OCI-LY7 (cell line): ENCODE data around the gene TLL2. TPM values are rescaled to one million over a fixed set of nuclear protein-coding genes. Genes with fewer than 3 reads are reported as not detected.

Source experiments
- BruUV-seq: library from RNA; stranded (reverse); fragments of 400-500 nt; replicated peaks from 2 replicates; lab custom pipeline; 2021; lab: Mats Ljungman, UMichigan
- CTCF ChIA-PET: fragments of 300-600 bp; sonication (Branson Sonifier 250); formaldehyde crosslinking; loops from one replicate; lab custom pipeline; 2022; ENCODE audit warnings: antibody characterized with exemption; ENCODE audit not compliant: unreplicated experiment; lab: Charles Lee
- POLR2A ChIA-PET: fragments of 300-600 bp; sonication (Branson Sonifier 250); formaldehyde crosslinking; loops from one replicate; lab custom pipeline; 2022; ENCODE audit warnings: antibody characterized with exemption; lab: Charles Lee
- DNase-seq: peaks from one replicate; pipeline ENCODE4 v3.0.0-alpha.2; 2015; ENCODE audit warnings: low spot score
- H2AFZ ChIP-seq: fragments of 200-600 bp; sonication (generic), shearing (Covaris generic); 2 replicates; pipeline ENCODE4 v1.6.1; 2014; ENCODE audit warnings: mild to moderate bottlenecking, antibody characterized with exemption, low read length, moderate library complexity
- H3K27ac ChIP-seq: fragments of 200-600 bp; sonication (generic); 2 replicates; pipeline ENCODE4 v1.5.1; 2014; ENCODE audit warnings: mixed run types, low read depth, mild to moderate bottlenecking, moderate library complexity, low read length, inconsistent platforms; ENCODE audit not compliant: poor library complexity, severe bottlenecking
- H3K36me3 ChIP-seq: fragments of 200-600 bp; sonication (generic); 2 replicates; pipeline ENCODE4 v1.6.1; 2014; ENCODE audit warnings: mild to moderate bottlenecking, antibody characterized with exemption, low read length, moderate library complexity, mixed read lengths; ENCODE audit not compliant: insufficient read depth
- H3K4me1 ChIP-seq: fragments of 200-600 bp; sonication (generic); 2 replicates; pipeline ENCODE4 v1.5.1; 2014; ENCODE audit warnings: mild to moderate bottlenecking, low read length; ENCODE audit not compliant: insufficient read depth, poor library complexity, severe bottlenecking
- H3K4me2 ChIP-seq: fragments of 200-600 bp; sonication (generic); 2 replicates; pipeline ENCODE4 v1.6.1; 2014; ENCODE audit warnings: mild to moderate bottlenecking, low read length
- H3K4me3 ChIP-seq: fragments of 200-600 bp; sonication (generic); 2 replicates; pipeline ENCODE4 v1.5.1; 2014; ENCODE audit warnings: mild to moderate bottlenecking, low read depth, low read length; ENCODE audit not compliant: poor library complexity, severe bottlenecking
- H3K79me2 ChIP-seq: fragments of 200-600 bp; sonication (generic); 2 replicates; pipeline ENCODE4 v1.6.1; 2016; ENCODE audit warnings: low read depth, mild to moderate bottlenecking, low read length, moderate library complexity, mixed read lengths; ENCODE audit not compliant: insufficient read depth
- H3K9me2 ChIP-seq: fragments of 200-600 bp; sonication (generic); 2 replicates; pipeline ENCODE4 v1.6.1; 2016; ENCODE audit warnings: mild to moderate bottlenecking, low read length, mixed read lengths; ENCODE audit not compliant: insufficient read depth
- H3K9me3 ChIP-seq: fragments of 200-600 bp; sonication (generic); 2 replicates; pipeline ENCODE4 v1.6.1; 2014; ENCODE audit warnings: mild to moderate bottlenecking, mixed run types, low read length, mixed read lengths
- H4K20me1 ChIP-seq: fragments of 200-600 bp; sonication (generic); 2 replicates; pipeline ENCODE4 v1.6.1; 2014; ENCODE audit warnings: mild to moderate bottlenecking, antibody characterized with exemption, low read length, moderate library complexity, mixed read lengths; ENCODE audit not compliant: insufficient read depth
- CTCF ChIP-seq: fragments of 200-600 bp; sonication (generic); conservative IDR thresholded peaks from 2 replicates; pipeline ENCODE4 v1.5.1; 2014; ENCODE audit warnings: mild to moderate bottlenecking, antibody characterized with exemption, low read length, moderate library complexity, mixed read lengths
- EZH2phosphoT487 ChIP-seq: fragments of 200-600 bp; sonication (generic); IDR thresholded peaks from 2 replicates; pipeline ENCODE4 v1.6.1; 2018; ENCODE audit warnings: low read depth, borderline replicate concordance, mild to moderate bottlenecking, mixed run types, antibody characterized with exemption, low read length, moderate library complexity, mixed read lengths
- intact Hi-C: fragments of 100-400 bp; cut with micrococcal nuclease; formaldehyde crosslinking; loops from one replicate; pipeline ENCODE4 v1.10.0; 2022; ENCODE audit not compliant: unreplicated experiment
- total RNA-seq, 2 experiments: library from RNA; depleted of rRNA in 1 of 2; stranded (reverse); fragments of >200 nt in 1 of 2; shearing (Covaris generic) in 1 of 2; gene quantifications; 2 replicates each; pipeline ENCODE4 v1.2.3, GENCODE V29; 2014 to 2022

Gene TLL2
- total RNA-seq, 2 experiments from 2014 or later = 0.97 to 1.1 TPM

GRCh38 chr10:96417441-96417840, 96.3 kb downstream of the TLL2 start:
- no peak overlapping the region for H3K27ac ChIP-seq
- no peak for DNase-seq
- H3K4me2 ChIP-seq = no peak overlapping the region
- no TSS peak for BruUV-seq
- H2AFZ ChIP-seq = no peak overlapping the region
- no peaks in the 10 kb centered on the region for H3K36me3 ChIP-seq
- intact Hi-C loops = no loop called here
- no peaks in the 10 kb centered on the region for H3K4me1 ChIP-seq
- POLR2A ChIA-PET = interaction anchor here (0.6 to 1.2 kb wide), 2 partner anchors 9 to 1050 kb away, joined by 4 read pairs; no protein-coding TSS in a partner anchor
- no peaks in the 10 kb centered on the region for H3K9me3 ChIP-seq
- no peaks in the 10 kb centered on the region for H4K20me1 ChIP-seq
- CTCF ChIA-PET = no interaction called here
- H3K79me2 ChIP-seq = no peaks in the 10 kb centered on the region
- H3K9me2 ChIP-seq = no peaks in the 10 kb centered on the region
- TF ChIP-seq CTCF (no peak), EZH2phosphoT487 (no peak)
- no peak overlapping the region for H3K4me3 ChIP-seq

DNA sequence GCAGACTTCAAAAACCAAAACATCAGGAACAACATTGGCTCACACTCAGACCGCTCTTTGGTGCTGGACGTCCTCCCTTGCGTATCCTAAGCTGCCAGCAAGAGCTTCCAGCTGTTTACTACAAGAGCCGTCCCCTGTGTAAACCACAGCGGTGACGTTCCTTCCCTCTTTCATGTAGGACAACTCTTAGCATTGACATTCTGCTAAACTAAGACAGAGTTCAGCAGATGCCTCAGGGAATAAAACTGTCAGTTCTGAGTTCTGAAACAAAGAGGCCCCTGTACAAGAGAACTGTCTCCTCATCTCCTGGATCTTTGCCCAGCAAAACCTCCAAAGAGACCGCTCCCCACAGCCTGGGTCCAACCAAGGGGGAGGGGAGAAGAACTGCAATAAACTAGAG, 97.1 kb downstream of the TLL2 start:
- no peak for DNase-seq
- intact Hi-C loops = no loop called here
- POLR2A ChIA-PET = interaction anchor here (0.7 to 1.2 kb wide), 2 partner anchors 10 to 14 kb away, joined by 3 to 4 read pairs; no protein-coding TSS in a partner anchor
- no peaks in the 10 kb centered on the region for H3K9me3 ChIP-seq
- TF ChIP-seq EZH2phosphoT487 (no peak), CTCF (no peak)
- H3K4me3 ChIP-seq = no peak overlapping the region
- no peaks in the 10 kb centered on the region for H3K9me2 ChIP-seq
- BruUV-seq = no TSS peak
- H3K4me1 ChIP-seq = no peaks in the 10 kb centered on the region
- H3K27ac ChIP-seq = no peak overlapping the region
- no peaks in the 10 kb centered on the region for H4K20me1 ChIP-seq
- H2AFZ ChIP-seq = no peak overlapping the region
- no peak overlapping the region for H3K4me2 ChIP-seq
- CTCF ChIA-PET = no interaction called here
- H3K36me3 ChIP-seq = no peaks in the 10 kb centered on the region
- no peaks in the 10 kb centered on the region for H3K79me2 ChIP-seq

DNA sequence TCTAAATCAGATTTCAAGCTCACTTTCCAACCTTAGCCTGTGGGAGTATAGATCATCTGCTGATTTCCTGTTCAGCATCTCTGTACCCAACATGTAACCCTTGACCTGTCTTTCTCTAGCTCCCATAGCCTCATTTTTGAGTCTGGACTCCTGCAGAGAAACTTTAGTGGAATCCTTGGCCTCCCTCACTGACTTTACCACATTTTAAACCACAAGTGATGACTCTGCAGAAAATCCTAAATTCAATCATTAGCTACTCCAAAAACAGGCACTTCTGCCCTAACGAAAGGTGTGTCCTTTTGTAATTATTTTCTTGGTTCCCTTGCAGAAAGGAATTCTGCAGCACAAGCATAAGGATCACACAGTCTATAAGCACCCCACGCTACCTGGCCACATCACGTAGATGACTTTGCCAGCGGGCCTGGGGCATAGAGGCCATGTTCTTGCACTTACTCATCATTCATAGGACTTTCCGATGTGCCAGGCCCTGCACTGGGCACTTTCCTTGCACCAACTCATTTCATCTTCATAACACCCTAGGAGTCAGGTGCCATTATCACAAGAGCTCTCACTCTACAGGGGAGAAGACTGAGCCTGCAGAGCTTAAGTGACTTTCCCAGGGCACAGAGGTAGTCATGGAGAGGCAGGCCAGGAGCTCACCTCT, 97.7 kb downstream of the TLL2 start:
- H3K36me3 ChIP-seq = no peaks in the 10 kb centered on the region
- TF ChIP-seq EZH2phosphoT487 = no peak
- TF ChIP-seq CTCF = no peak
- H3K4me2 ChIP-seq = no peak overlapping the region
- H3K9me2 ChIP-seq = no peaks in the 10 kb centered on the region
- no peaks in the 10 kb centered on the region for H3K9me3 ChIP-seq
- H3K4me3 ChIP-seq = no peak overlapping the region
- no peaks in the 10 kb centered on the region for H3K4me1 ChIP-seq
- DNase-seq = no peak
- ChIA-PET CTCF (no interaction called here), POLR2A (interaction anchor here (1.2 kb wide), 1 partner anchor 11 kb away, joined by 4 read pairs; no protein-coding TSS in a partner anchor)
- no peaks in the 10 kb centered on the region for H3K79me2 ChIP-seq
- BruUV-seq = no TSS peak
- H4K20me1 ChIP-seq = no peaks in the 10 kb centered on the region
- no peak overlapping the region for H2AFZ ChIP-seq
- H3K27ac ChIP-seq = no peak overlapping the region
- intact Hi-C loops = no loop called here
